Liver (tissue), 9 donors: ENCODE data around the gene LRRC51. TPM values are rescaled to one million over a fixed set of nuclear protein-coding genes. Genes with fewer than 3 reads are reported as not detected.
A peak's percentile ranks its signal among the peaks of the same experiment; 100 is the strongest.

Experiments used
- DNase-seq: peaks from one replicate; pipeline ENCODE4 v3.0.0-alpha.2; 2017; ENCODE audit warnings: low spot score
- H3K27ac ChIP-seq, 2 donors: one replicate each; pipeline ENCODE4 v1.7.0; 2013; ENCODE audit warnings: inconsistent platforms in 2 of 2, low read length in 2 of 2, control low read depth in 1 of 2, low read depth in 1 of 2, mild to moderate bottlenecking in 1 of 2
- H3K27me3 ChIP-seq, 4 donors: one replicate each; pipeline versions ENCODE4 v1.6.1 to v1.7.0; 2013; ENCODE audit warnings: low read length in 3 of 4, inconsistent platforms in 1 of 4, mild to moderate bottlenecking in 1 of 4, moderate library complexity in 1 of 4; ENCODE audit not compliant: control insufficient read depth in 4 of 4, insufficient read depth in 4 of 4
- H3K36me3 ChIP-seq, 4 donors: one replicate each; pipeline versions ENCODE4 v1.6.1 to v1.7.0; 2013; ENCODE audit warnings: low read length in 3 of 4, mild to moderate bottlenecking in 3 of 4, low read depth in 1 of 4, moderate library complexity in 1 of 4; ENCODE audit not compliant: control insufficient read depth in 4 of 4, insufficient read depth in 3 of 4
- H3K4me1 ChIP-seq, 4 donors: one replicate each; pipeline versions ENCODE4 v1.6.1 to v1.7.0; 2013; ENCODE audit warnings: low read length in 3 of 4, mild to moderate bottlenecking in 3 of 4, moderate library complexity in 1 of 4; ENCODE audit not compliant: control insufficient read depth in 4 of 4, insufficient read depth in 4 of 4
- H3K4me3 ChIP-seq, 3 donors: one replicate each; pipeline versions ENCODE4 v1.6.1 to v1.7.0; 2013; ENCODE audit warnings: low read length in 3 of 3, control low read depth in 1 of 3, low read depth in 1 of 3, mild to moderate bottlenecking in 1 of 3
- H3K9ac ChIP-seq, 2 donors: one replicate each; pipeline ENCODE4 v1.7.0; 2013; ENCODE audit warnings: low read length in 2 of 2, mild to moderate bottlenecking in 2 of 2, moderate library complexity in 2 of 2, control low read depth in 1 of 2, low read depth in 1 of 2
- H3K9me3 ChIP-seq, 4 donors: one replicate each; pipeline versions ENCODE4 v1.6.1 to v1.7.0; 2013; ENCODE audit warnings: low read length in 3 of 4; ENCODE audit not compliant: control insufficient read depth in 4 of 4
- EGR1 ChIP-seq, 2 donors: IDR thresholded peaks; 2 replicates each; pipeline ENCODE4 v1.6.1; 2016 to 2018; ENCODE audit warnings: antibody characterized with exemption in 2 of 2, low read depth in 2 of 2
- FOXA1 ChIP-seq: IDR thresholded peaks from 2 replicates; pipeline ENCODE4 v1.6.1; 2016; ENCODE audit warnings: antibody characterized with exemption
- FOXA2 ChIP-seq: IDR thresholded peaks from 2 replicates; pipeline ENCODE4 v1.6.1; 2016; ENCODE audit warnings: antibody characterized with exemption
- GABPA ChIP-seq, 2 donors: IDR thresholded peaks in 1 of 2; conservative IDR thresholded peaks in 1 of 2; 2 replicates each; pipeline ENCODE4 v1.6.1; 2016; ENCODE audit warnings: antibody characterized with exemption in 2 of 2, mild to moderate bottlenecking in 1 of 2, moderate library complexity in 1 of 2
- HNF4A ChIP-seq, 2 donors: conservative IDR thresholded peaks; 2 replicates each; pipeline ENCODE4 v1.6.1; 2016; ENCODE audit warnings: antibody characterized with exemption in 2 of 2, mild to moderate bottlenecking in 2 of 2
- HNF4G ChIP-seq: IDR thresholded peaks from 2 replicates; pipeline ENCODE4 v1.6.1; 2016; ENCODE audit warnings: antibody characterized with exemption
- JUND ChIP-seq, 2 donors: IDR thresholded peaks; 2 replicates each; pipeline ENCODE4 v1.6.1; 2016; ENCODE audit warnings: antibody characterized with exemption in 2 of 2
- NR2F2 ChIP-seq: IDR thresholded peaks from 2 replicates; pipeline ENCODE4 v1.6.1; 2016; ENCODE audit warnings: antibody characterized with exemption
- RAD21 ChIP-seq, 2 donors: IDR thresholded peaks; 2 replicates each; pipeline ENCODE4 v1.6.1; 2016; ENCODE audit warnings: antibody characterized with exemption in 2 of 2, mild to moderate bottlenecking in 2 of 2
- RXRA ChIP-seq, 2 donors: IDR thresholded peaks; 2 replicates each; pipeline ENCODE4 v1.6.1; 2017 to 2018; ENCODE audit warnings: antibody characterized with exemption in 2 of 2, mild to moderate bottlenecking in 1 of 2
- SP1 ChIP-seq: IDR thresholded peaks from 2 replicates; pipeline ENCODE4 v1.6.1; 2018; ENCODE audit warnings: antibody characterized with exemption, mild to moderate bottlenecking
- TAF1 ChIP-seq: conservative IDR thresholded peaks from 2 replicates; pipeline ENCODE4 v1.6.1; 2016; ENCODE audit warnings: antibody characterized with exemption, mild to moderate bottlenecking
- YY1 ChIP-seq: IDR thresholded peaks from 2 replicates; pipeline ENCODE4 v1.6.1; 2016; ENCODE audit warnings: antibody characterized with exemption, mild to moderate bottlenecking
- WGBS: extraction: QIAGEN DNeasy Blood & Tissue Kit; methylation state at CpG from one replicate; pipeline ENCODE4 v1.1.7; 2013; 5-methylcytosine and 5-hydroxymethylcytosine counted together
- polyA plus RNA-seq, 2 donors: library from polyadenylated mRNA; stranded (reverse) in 1 of 2; unstranded in 1 of 2; fragments of 200-250 nt in 1 of 2; fragments of >200 nt in 1 of 2; fragmentation: Nextera tagmentation in 1 of 2; extraction: Ambion mirVana in 1 of 2; gene quantifications; one replicate each; pipeline versions ENCODE4 v1.2.1 to v1.2.3, GENCODE V29; 2013 to 2015
- total RNA-seq, 2 donors: library from RNA; depleted of rRNA; stranded (reverse); fragments of >200 nt; gene quantifications; one replicate each; pipeline ENCODE4 v1.2.3, GENCODE V29; 2014
- TF ChIP-seq, protein P1 (sequence below): IDR thresholded peaks from 2 replicates; pipeline ENCODE4 v1.6.1; 2016; ENCODE audit warnings: antibody characterized with exemption
- TF ChIP-seq, protein P2 (sequence below): IDR thresholded peaks from 2 replicates; pipeline ENCODE4 v1.6.1; 2016; ENCODE audit warnings: antibody characterized with exemption, mild to moderate bottlenecking
- TF ChIP-seq, protein P3 (sequence below): IDR thresholded peaks from 2 replicates; pipeline ENCODE4 v1.6.1; 2016; ENCODE audit warnings: antibody characterized with exemption
- TF ChIP-seq, protein P4 (sequence below): IDR thresholded peaks from 2 replicates; pipeline ENCODE4 v1.6.1; 2016; ENCODE audit warnings: antibody characterized with exemption
- TF ChIP-seq, protein P5 (sequence below): fragments of 150-350 bp; IDR thresholded peaks from 2 replicates; pipeline ENCODE4 v1.5.1; 2017; ENCODE audit warnings: improper control_type of control experiment, low read depth, low read length; ENCODE audit not compliant: missing input control
- donor health status: healthy.
- donor health status: healthy.
- donor health status: healthy.
- donor health status: healthy.
- donor health status: healthy.

The LRRC51 gene, protein sequence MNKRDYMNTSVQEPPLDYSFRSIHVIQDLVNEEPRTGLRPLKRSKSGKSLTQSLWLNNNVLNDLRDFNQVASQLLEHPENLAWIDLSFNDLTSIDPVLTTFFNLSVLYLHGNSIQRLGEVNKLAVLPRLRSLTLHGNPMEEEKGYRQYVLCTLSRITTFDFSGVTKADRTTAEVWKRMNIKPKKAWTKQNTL
- 1 to 10 TPM; 1.9 to 3.4 TPM for total RNA-seq
- polyA plus RNA-seq = 1 to 10 TPM; 2.9 to 3.7 TPM

DNA sequence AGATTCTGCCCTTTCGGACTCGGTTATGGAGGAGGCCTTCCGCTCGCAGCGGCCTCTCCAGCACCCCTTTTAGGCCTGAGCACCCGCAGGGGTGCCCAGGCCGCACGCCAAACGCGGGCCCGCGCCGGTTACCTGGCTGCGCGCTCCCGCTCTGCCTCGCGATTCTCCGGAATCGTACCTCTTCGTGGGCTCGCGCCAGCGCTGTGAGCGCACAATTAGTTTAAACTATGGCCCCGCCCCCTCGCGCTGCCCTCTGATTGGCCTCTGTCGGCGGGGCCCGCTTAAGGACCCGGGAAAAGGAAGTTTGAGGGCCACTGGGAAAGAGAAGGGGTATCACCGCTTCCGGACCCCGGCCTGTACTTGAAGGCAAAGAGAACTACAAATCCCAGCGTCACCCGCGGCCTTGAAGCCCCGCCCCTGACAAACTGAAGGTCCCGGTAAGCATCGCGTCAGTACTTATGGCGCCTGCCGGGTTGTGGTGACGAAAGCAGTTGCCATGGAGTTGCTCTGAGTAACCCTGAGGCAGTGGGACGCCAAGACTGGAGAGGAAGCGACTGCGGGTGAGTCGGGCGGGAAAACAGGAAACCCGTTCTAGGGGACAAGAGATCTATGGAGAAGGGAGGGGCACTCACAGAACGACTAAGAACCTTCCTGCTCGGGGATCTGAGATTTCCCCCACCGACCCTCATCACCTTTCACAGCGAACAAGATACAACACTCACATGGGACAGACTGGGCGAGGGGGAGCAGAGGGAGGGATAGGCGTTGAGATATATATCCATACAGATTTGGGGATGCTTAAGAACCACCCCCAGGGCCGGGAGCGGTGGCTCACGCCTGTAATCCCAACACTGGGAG, at the start of gene LRRC51, which contains the start of gene NUMA1:
Gene LRRC51, plus strand, starts transcription at position 525 of the 858 bp plus-strand sequence. CDS start 8,234 bp downstream, outside the sequence.
Gene NUMA1, minus strand, starts transcription at position 217 of the 858 bp plus-strand sequence. CDS start 44,599 bp downstream, outside the sequence.
- Histone ChIP-seq H3K36me3 (no peaks in the 10 kb centered on the region), H3K27ac (peak within 1 kb of the TSS; percentile 84 to 88), H3K27me3 (no peaks in the 10 kb centered on the region), H3K9me3 (no peaks in the 10 kb centered on the region), H3K4me1 (peaks cover 0 to 11% (median 5%) of the 10 kb centered on the region in 4 donors), H3K9ac (peak within 1 kb of the TSS; percentile 68 to 72), H3K4me3 (peak within 1 kb of the TSS; percentile 60 to 83 (median 82))
- DNase-seq = peak; percentile 99
- under 1% methylated on average over 60 of the region's 60 CpGs for WGBS
- peak; percentile 69 for TF ChIP-seq NR2F2
- TF ChIP-seq HNF4A (conservative IDR thresholded peaks at IDR 0.05) = peak in 1 of 2 donors; percentile 25
- TF ChIP-seq FOXA2 = no peak
- TF ChIP-seq RXRA (IDR thresholded peaks at IDR 0.05) = peak; percentile 22 to 58
- TF ChIP-seq JUND (IDR thresholded peaks at IDR 0.05) = peak; percentile 38 to 59
- TF ChIP-seq FOXA1 = peak; percentile 8
- peak; percentile 16 for TF ChIP-seq TAF1
- TF ChIP-seq, protein P1, sequence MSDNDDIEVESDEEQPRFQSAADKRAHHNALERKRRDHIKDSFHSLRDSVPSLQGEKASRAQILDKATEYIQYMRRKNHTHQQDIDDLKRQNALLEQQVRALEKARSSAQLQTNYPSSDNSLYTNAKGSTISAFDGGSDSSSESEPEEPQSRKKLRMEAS = peak; percentile 68
- TF ChIP-seq, protein P2, sequence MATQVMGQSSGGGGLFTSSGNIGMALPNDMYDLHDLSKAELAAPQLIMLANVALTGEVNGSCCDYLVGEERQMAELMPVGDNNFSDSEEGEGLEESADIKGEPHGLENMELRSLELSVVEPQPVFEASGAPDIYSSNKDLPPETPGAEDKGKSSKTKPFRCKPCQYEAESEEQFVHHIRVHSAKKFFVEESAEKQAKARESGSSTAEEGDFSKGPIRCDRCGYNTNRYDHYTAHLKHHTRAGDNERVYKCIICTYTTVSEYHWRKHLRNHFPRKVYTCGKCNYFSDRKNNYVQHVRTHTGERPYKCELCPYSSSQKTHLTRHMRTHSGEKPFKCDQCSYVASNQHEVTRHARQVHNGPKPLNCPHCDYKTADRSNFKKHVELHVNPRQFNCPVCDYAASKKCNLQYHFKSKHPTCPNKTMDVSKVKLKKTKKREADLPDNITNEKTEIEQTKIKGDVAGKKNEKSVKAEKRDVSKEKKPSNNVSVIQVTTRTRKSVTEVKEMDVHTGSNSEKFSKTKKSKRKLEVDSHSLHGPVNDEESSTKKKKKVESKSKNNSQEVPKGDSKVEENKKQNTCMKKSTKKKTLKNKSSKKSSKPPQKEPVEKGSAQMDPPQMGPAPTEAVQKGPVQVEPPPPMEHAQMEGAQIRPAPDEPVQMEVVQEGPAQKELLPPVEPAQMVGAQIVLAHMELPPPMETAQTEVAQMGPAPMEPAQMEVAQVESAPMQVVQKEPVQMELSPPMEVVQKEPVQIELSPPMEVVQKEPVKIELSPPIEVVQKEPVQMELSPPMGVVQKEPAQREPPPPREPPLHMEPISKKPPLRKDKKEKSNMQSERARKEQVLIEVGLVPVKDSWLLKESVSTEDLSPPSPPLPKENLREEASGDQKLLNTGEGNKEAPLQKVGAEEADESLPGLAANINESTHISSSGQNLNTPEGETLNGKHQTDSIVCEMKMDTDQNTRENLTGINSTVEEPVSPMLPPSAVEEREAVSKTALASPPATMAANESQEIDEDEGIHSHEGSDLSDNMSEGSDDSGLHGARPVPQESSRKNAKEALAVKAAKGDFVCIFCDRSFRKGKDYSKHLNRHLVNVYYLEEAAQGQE = peak; percentile 77
- TF ChIP-seq YY1 = peak; percentile 97
- TF ChIP-seq, protein P3, sequence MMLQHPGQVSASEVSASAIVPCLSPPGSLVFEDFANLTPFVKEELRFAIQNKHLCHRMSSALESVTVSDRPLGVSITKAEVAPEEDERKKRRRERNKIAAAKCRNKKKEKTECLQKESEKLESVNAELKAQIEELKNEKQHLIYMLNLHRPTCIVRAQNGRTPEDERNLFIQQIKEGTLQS = peak; percentile 44
- TF ChIP-seq GABPA (IDR thresholded peaks at IDR 0.05 in 1 of 2, conservative IDR thresholded peaks at IDR 0.05 in 1 of 2) = peak; percentile 70 to 94
- no peak for TF ChIP-seq HNF4G
- TF ChIP-seq RAD21 (IDR thresholded peaks at IDR 0.05) = peak; percentile 20 to 44
- TF ChIP-seq EGR1 (IDR thresholded peaks at IDR 0.05; ENCODE audit: low read depth in 2 of 2) = no peak
- TF ChIP-seq, protein P4, sequence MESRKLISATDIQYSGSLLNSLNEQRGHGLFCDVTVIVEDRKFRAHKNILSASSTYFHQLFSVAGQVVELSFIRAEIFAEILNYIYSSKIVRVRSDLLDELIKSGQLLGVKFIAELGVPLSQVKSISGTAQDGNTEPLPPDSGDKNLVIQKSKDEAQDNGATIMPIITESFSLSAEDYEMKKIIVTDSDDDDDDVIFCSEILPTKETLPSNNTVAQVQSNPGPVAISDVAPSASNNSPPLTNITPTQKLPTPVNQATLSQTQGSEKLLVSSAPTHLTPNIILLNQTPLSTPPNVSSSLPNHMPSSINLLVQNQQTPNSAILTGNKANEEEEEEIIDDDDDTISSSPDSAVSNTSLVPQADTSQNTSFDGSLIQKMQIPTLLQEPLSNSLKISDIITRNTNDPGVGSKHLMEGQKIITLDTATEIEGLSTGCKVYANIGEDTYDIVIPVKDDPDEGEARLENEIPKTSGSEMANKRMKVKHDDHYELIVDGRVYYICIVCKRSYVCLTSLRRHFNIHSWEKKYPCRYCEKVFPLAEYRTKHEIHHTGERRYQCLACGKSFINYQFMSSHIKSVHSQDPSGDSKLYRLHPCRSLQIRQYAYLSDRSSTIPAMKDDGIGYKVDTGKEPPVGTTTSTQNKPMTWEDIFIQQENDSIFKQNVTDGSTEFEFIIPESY = peak; percentile 92
- TF ChIP-seq SP1 = peak; percentile 78
- TF ChIP-seq, protein P5, sequence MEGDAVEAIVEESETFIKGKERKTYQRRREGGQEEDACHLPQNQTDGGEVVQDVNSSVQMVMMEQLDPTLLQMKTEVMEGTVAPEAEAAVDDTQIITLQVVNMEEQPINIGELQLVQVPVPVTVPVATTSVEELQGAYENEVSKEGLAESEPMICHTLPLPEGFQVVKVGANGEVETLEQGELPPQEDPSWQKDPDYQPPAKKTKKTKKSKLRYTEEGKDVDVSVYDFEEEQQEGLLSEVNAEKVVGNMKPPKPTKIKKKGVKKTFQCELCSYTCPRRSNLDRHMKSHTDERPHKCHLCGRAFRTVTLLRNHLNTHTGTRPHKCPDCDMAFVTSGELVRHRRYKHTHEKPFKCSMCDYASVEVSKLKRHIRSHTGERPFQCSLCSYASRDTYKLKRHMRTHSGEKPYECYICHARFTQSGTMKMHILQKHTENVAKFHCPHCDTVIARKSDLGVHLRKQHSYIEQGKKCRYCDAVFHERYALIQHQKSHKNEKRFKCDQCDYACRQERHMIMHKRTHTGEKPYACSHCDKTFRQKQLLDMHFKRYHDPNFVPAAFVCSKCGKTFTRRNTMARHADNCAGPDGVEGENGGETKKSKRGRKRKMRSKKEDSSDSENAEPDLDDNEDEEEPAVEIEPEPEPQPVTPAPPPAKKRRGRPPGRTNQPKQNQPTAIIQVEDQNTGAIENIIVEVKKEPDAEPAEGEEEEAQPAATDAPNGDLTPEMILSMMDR = no peak
